ACHN (cell line): ENCODE measurements around the gene STIM1.
"Not testable (repeated sequence)": the region's sequence is repeated elsewhere in the genome, so short reads cannot be mapped to it uniquely, and the experiment has no call there.

Source experiments
- DNase-seq: peaks from one replicate; pipeline ENCODE4 v3.0.0-alpha.2; 2015
- in situ Hi-C: cut with HindIII; loops from 2 replicates; pipeline ENCODE4 v1.10.0; 2017; ENCODE audit warnings: low sequenced_read_pairs, low pct_ligation_motif_present, low pct_unique_long_range_greater_than_20kb

STIM1 gene

DNA sequence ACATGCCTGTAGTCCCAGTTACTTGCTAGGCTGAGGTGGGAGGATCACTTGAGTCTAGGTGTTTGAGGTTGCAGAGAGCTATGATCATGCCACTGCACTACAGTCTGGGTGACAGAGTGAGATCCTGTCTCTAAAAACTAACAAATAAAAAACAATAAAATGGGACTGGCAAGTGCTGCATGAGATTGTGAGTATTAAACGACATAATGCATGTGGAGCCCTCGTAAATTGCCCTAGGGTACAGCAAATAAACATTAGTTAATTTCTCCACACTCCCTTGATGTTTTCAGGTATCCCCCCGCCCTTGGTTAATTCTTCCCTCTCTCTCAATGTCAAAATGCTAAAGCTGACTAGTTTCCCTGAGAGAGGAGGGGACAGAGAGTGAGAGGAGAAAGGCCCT is 9.8 kb upstream of the STIM1 start:
- in situ Hi-C loops, result no loop called here
- DNase-seq, result no peak

DNA sequence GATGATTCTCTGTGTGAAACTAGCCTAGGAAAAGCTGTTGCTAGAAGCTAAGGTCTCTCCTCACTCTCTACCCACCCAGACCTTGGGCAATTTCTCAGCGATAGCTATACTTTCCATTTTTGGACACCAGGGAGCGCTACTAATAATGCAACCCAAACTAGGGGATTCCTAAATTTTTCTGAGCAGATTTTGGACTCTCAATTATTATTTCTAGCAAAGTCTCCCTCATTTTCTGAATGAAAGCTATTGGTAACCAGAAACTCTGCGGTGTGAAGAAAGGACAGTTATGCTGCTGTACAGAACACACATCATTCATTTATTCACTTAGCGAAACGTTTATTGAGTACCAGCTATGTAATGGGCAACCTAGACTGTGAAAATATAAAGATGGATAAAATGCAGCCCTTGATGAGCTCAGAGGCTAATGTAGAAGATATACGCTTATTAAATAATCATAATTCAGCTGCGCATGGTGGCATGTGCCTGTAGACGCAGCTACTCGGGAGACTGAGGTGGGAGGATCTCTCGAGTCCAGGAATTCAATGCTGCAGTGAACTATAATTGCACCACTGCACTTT is 6.1 kb upstream of the STIM1 start:
- DNase-seq, result peak; percentile 47
- in situ Hi-C loops, result no loop called here

DNA sequence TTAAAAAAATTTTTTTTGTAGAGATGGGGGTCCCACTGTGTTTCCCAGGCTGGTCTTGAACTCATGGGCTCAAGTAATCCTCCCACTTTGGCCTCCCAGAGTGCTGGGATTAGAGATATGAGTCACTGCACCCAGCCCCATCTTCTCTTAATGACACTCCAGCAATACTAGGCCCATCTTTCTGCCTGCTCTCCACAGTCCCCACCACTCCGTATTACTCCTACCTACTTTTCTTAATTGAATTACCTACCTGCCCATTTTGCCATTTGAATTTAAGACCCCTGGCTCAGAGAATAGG is 2.0 kb upstream of the STIM1 start:
- in situ Hi-C loops, result loop anchor here (10.0 to 25.0 kb wide), 2 partner anchors 109 to 201 kb away; no protein-coding TSS in a partner anchor
- DNase-seq, result no peak

DNA sequence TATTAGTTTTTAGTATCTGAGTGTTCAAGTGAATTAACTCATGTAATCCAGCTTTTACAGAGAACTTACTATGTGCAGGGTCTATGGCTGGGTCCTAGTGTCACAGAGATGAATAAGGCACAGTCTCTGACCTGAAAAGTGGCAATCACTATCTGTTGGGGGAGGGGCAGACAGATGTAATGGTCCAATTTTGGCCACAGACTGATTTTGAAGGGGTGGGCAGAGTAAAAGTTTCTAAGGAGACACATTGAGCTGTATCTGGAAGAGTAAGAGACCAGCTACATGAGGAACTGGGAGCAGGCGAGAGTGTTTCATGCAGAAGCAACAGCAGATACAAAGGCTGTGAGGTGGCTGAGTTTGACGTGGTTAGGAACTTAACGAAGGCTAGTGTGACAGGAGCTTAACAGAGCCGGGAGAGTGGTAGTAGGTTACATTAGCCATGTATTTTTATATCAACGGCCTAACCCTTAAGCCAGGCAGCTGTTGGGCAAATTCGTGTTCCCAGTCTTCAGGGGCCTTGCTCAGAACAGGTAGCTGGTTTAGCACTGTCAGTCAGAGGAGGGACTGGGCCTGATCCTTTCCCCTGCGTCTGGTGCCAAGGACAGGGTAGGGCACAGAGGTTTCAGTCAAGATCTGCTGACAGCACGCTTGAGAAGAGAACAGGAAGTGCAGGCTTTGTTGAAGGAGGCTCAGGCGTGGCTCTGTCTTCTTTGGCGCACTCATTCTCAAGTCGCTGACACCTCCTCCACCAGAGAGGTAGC is 1.4 kb upstream of the STIM1 start:
- in situ Hi-C loops, result loop anchor here (10.0 to 25.0 kb wide), 2 partner anchors 108 to 201 kb away; no protein-coding TSS in a partner anchor
- no peak for DNase-seq

DNA sequence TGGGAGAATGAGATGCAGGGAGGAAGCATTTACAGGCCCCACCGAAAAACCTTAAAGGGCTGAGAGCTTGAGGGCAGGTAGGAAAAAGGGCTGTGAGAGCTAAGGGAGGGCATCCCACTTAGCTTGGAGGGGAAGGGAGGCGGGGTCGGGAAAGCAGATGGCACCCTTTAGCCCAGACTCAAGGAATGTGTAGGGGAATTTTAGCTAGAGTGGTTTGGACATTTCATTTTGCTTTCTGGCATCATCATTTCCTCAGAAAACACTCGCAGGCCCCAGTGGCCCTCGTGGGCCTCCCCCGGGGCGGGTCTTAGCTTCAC is 846 bp upstream of the STIM1 start:
- in situ Hi-C loops, result loop anchor here (10.0 to 25.0 kb wide), 2 partner anchors 108 to 200 kb away; no protein-coding TSS in a partner anchor
- DNase-seq, result no peak

DNA sequence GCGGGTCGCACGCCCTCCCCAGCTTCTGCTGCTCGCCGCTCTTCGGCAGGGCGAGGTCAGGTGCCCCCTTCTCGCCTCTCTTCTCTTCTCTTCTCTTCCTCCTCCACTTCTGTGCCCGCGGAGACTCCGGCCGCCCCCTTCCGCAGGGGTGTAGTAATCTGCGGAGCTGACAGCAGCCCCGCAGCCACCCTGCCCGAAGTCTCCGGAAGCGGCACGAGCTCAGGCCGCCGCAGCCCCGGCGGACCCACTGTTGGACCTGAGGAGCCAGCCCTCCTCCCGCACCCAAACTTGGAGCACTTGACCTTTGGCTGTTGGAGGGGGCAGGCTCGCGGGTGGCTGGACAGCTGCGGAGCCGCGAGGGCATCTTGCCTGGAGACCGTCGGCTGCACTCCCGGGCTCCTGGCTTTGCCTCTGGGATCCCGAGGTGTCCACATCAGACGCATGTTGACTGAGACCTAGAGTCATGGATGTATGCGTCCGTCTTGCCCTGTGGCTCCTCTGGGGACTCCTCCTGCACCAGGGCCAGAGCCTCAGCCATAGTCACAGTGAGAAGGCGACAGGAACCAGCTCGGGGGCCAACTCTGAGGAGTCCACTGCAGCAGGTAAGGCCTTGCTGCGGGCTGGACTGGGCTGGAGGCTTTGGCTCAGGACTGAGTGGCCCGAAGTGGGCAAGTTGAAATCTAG is 486 bp downstream of the STIM1 start:
- DNase-seq, result peak; percentile 59
- in situ Hi-C loops, result loop anchor here (10.0 to 25.0 kb wide), 2 partner anchors 106 to 199 kb away; no protein-coding TSS in a partner anchor

DNA sequence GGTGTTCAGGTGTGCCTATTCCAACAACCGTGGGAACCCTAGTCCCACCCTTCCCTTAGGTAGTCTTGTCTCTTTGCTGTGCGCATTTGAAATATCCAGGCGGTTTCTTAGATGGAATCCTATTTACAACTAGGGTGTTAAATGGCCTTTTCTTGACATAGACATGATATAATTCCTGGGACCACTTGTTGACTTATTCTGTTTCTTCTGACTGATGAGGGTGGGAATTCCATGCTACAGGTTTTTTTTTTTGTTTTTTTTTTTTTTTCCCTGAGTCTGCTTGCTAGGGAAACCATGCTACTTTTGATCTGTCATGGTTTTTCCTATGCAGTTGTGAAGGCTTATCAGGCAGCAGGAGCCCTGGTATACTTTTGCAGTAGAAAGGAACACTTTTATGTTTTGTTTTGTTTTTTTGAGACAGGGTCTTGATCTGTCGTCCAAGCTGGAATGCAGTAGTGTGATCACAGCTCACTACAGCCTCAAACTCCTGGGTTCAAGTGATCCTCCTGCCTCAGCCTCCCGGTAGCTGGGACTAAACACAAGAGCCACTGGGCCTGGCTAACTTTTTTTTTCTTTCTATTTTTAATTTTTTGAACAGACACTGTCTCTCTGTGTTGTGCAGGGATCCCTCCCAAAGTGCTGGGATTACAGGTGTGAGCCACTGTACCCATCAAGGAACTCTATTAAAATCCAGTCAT is 1.5 kb downstream of the STIM1 start:
- in situ Hi-C loops, result loop anchor here (10.0 to 25.0 kb wide), 2 partner anchors 105 to 198 kb away; no protein-coding TSS in a partner anchor

DNA sequence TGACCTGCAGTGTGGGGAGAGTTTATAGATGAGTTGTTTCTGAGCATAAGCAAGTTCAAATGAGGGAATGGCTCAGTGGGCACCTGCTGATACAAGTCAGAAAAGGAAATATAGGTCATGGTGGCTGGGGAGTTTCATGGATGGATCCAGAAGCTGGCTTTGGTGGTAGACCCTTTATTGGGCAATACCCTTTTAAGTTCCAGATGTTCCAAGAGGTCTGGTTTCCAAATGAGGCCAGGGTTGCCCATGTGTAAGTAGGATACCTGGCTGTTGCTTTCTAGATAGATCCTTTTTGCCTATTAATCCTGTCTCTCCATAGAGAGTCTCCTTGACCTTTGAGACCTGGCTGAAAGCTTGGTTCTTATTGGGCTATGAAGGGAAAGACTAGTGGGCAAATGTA is 2.2 kb downstream of the STIM1 start:
- DNase-seq, result no peak
- in situ Hi-C loops, result loop anchor here (10.0 to 25.0 kb wide), 2 partner anchors 105 to 197 kb away; no protein-coding TSS in a partner anchor

More for the DNA sequence above, 1.5 kb downstream of the STIM1 start:
- no peak for DNase-seq

DNA sequence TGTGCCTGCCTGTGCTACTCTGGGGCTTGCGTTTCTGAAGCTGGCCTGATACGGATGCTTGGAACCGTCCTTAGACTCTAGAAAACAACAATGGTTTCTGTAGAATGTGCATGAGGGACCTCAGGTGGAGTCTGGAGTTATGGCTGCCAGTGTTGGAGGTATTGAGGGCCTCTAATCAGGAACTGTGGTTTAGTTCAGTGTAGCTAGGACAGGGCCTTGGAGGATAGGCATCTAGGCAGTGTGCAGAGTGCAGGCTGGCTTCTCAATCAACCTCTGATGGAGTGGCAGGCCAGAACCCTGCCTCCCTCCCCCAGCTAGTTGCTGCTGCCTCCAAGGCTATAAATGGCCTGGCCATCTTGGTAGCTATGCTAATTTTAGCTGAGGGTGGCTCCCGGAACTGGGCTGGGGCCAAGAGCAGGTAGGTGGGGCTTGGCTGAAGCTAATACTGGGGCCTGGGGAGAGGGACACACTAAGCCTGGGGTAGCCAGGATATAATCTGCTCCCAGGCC is 4.0 kb downstream of the STIM1 start:
- in situ Hi-C loops, result loop anchor here (10.0 to 25.0 kb wide), 2 partner anchors 103 to 195 kb away; no protein-coding TSS in a partner anchor
- DNase-seq, result no peak

GRCh38 chr11:3860375-3860774 is 4.9 kb downstream of the STIM1 start:
- in situ Hi-C loops, result loop anchor here (25.0 kb wide), 1 partner anchor 102 kb away; no protein-coding TSS in a partner anchor
- DNase-seq, result no peak

DNA sequence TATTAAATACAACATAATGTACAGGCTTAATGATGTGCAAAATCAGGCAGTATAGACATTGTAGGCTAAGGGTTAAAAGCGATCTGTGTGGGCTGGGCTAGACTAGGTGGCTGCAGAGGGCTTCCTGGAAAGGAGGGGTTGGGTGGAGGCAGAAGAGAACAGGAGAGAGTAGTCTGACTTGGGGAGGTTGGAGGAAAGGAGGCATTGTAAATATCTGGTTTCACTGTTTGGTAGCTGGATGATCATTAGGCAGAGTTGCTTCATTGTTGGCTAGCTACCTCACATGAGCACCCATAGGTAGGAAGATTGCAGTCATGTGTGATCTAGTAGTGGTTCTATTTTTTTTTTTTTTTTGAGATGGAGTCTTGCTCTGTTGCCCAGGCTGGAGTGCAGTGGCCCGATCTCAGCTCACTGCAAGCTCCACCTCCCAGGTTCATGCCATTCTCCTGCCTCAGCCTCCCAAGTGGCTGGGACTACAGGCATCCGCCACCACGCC is 5.5 kb downstream of the STIM1 start:
- in situ Hi-C loops, result loop anchor here (25.0 kb wide), 1 partner anchor 101 kb away; no protein-coding TSS in a partner anchor
- not testable (repeated sequence) for DNase-seq

GRCh38 chr11:3861683-3862082 is 6.2 kb downstream of the STIM1 start:
- DNase-seq, result no peak
- in situ Hi-C loops, result loop anchor here (25.0 kb wide), 1 partner anchor 101 kb away; no protein-coding TSS in a partner anchor

DNA sequence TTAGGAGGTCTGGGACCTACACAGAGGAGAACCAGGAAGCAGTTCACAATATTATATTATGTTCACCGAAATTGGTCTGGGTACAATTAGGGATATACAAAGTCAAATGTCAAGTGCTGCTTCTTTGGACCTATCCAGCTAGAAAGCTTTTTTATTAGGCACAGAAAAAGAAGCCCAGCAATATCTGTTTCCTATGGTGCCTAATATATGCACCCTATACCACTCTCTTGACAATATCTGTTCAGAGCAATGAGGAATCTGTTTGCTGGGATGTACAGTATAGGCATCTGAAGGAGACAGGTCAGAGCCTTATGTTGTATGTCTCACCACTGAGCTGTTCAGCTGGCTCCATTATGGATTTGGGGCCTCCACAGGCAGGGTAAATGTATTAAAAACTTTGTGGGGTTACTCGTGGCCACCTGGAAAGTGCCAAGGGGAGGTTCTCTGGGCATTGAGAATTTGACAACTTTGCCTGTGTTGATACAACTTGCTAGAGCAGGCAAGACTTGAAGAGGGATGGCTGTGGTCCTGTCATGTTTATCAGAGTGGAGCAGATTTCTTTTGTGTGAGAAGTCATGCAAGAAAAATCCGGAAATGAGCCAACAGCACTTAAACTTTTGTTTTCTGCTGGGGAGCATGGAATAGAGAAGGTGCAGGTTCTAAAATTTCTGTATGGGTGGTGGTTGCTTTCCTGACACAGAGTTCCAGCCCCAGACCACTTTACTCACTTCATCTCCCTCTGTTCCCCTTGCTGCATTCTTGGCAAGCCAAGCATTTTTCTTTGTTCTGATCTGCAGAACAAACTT is 10.1 kb downstream of the STIM1 start:
- DNase-seq, result peak; percentile 62
- in situ Hi-C loops, result loop anchor here (25.0 kb wide), 1 partner anchor 97 kb away; no protein-coding TSS in a partner anchor

GRCh38 chr11:3866206-3866605 is 10.7 kb downstream of the STIM1 start:
- no peak for DNase-seq
- in situ Hi-C loops, result loop anchor here (25.0 kb wide), 1 partner anchor 96 kb away; no protein-coding TSS in a partner anchor

DNA sequence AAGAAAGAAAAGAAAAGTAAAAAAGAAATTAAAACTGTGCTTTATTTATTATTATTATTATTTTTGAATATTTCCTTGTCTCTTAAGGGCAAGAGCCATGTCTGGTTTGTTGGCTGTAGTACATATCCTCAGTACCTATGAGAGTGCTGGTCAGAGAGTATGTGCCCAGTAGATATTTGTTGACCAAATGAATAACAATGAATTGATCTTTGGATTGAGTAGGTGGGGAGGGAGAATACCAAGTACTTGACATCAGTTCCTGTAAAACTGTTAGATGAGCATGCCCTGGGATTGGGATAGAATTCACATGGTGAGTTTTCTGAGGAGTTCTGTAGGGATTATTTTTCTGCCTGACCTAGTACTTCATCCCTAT is 11.4 kb downstream of the STIM1 start:
- in situ Hi-C loops, result loop anchor here (25.0 kb wide), 1 partner anchor 95 kb away; no protein-coding TSS in a partner anchor

DNA sequence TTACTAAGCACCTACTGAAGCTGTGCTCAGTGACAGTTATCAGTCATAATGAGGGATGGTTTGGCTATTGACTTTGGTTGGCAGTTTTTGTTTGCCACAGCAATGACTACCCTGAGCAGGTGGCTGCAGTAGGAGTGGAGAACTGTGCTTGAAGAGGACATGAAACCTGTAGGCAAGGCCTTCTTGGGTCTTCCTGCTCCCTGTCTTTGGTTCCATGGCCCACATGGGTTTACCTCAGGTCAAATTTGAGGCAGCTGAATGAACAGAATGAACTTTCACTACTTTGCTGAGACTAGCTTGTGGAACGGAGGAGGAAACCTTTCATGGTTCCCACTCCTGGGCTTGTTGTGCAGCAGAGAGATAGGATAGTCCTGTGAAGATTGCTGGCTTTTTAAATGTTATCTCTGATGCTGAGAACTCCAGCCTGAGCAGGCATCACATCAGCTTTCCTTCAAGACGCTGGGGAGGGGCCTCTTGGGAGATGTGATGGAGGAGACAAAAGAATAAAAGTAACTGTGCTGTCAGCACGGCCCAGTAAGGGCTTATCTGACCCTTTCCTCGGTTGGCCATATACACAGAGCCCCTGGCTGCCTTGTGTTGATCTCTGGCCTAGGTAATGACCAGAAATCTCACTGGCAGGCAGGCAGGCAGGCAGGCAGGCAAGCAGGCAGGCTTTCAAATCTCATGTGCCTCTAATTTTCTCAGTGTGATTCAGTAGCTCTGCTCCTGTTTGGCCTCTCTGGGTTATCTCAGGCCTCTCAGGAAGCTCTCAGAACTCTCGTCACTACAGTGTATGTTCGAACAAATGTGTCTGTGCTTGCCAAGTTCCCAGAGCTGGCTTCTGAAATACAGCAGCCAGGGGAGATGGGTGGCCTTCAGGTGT is 12.0 kb downstream of the STIM1 start:
- in situ Hi-C loops, result loop anchor here (25.0 kb wide), 1 partner anchor 95 kb away; no protein-coding TSS in a partner anchor
- no peak for DNase-seq

More for the DNA sequence above, 11.4 kb downstream of the STIM1 start:
- DNase-seq, result no peak
